Suprapubic skin (tissue), 4 donors: ENCODE data around the gene EPB41L5.

Experiments used
- CTCF ChIP-seq, 2 donors: fragments of 200-600 bp in 1 of 2; fragments of 450-650 bp in 1 of 2; sonication (generic) in 1 of 2; IDR thresholded peaks; one replicate each; pipeline ENCODE4 v1.5.1; 2016 to 2019; ENCODE audit warnings: antibody characterized with exemption in 2 of 2, mild to moderate bottlenecking in 1 of 2, moderate library complexity in 1 of 2
- EP300 ChIP-seq: sonication (generic); formaldehyde crosslinking; IDR thresholded peaks from one replicate; pipeline ENCODE4 v1.6.1; 2017; ENCODE audit warnings: antibody characterized with exemption
- POLR2A ChIP-seq, 2 donors: fragments of 450-650 bp; IDR thresholded peaks; one replicate each; pipeline ENCODE4 v1.6.1; 2017; ENCODE audit warnings: antibody characterized with exemption in 2 of 2, mild to moderate bottlenecking in 2 of 2, moderate library complexity in 2 of 2
- POLR2AphosphoS5 ChIP-seq, 3 donors: sonication (generic); formaldehyde crosslinking; IDR thresholded peaks; one replicate each; pipeline ENCODE4 v1.6.1; 2017; ENCODE audit warnings: antibody characterized with exemption in 3 of 3

- TF ChIP-seq CTCF (IDR thresholded peaks at IDR 0.05) (no peak), POLR2A (IDR thresholded peaks at IDR 0.05) (no peak), POLR2AphosphoS5 (IDR thresholded peaks at IDR 0.05) (no peak), EP300 (no peak)
These were observed 149.8 kb downstream of the EPB41L5 start for GRCh38 chr2:120162716-120163115.
